Keratinocyte (primary cell): ENCODE measurements around the gene TMEM201. TPM values are rescaled to one million over a fixed set of nuclear protein-coding genes. Genes with fewer than 3 reads are reported as not detected.

Source experiments
- DNase-seq: peaks from one replicate; pipeline ENCODE4 v3.0.0-alpha.2; 2011; ENCODE audit warnings: low read depth, missing footprints, low spot score
- FAIRE-seq: peaks from 2 replicates; lab custom pipeline; 2011; peaks lifted over from hg19 to GRCh38; lab: Jason Lieb, UNC
- H2AFZ ChIP-seq: 2 replicates; pipeline ENCODE4 v1.6.0; 2012; ENCODE audit warnings: low read length, control low read depth, inconsistent platforms; ENCODE audit not compliant: control insufficient read depth
- H3K27ac ChIP-seq: 2 replicates; pipeline ENCODE4 v1.5.1; 2011; ENCODE audit warnings: low read length; ENCODE audit not compliant: control insufficient read depth, insufficient read depth
- H3K27me3 ChIP-seq: 3 replicates; pipeline ENCODE4 v1.6.0; 2011; ENCODE audit warnings: low read length; ENCODE audit not compliant: control insufficient read depth, insufficient read depth; ENCODE audit errors: extremely low read depth
- H3K36me3 ChIP-seq, 2 experiments: 2 replicates in 1 of 2; 3 replicates in 1 of 2; pipeline ENCODE4 v1.5.1; 2011; ENCODE audit warnings: low read length in 2 of 2, mild to moderate bottlenecking in 1 of 2; ENCODE audit not compliant: control insufficient read depth in 2 of 2, insufficient read depth in 2 of 2; ENCODE audit errors: extremely low read depth in 1 of 2
- H3K4me1 ChIP-seq: 3 replicates; pipeline ENCODE4 v1.5.1; 2011; ENCODE audit warnings: low read length; ENCODE audit not compliant: control insufficient read depth, insufficient read depth; ENCODE audit errors: extremely low read depth
- H3K4me2 ChIP-seq: 3 replicates; pipeline ENCODE4 v1.6.0; 2011; ENCODE audit warnings: low read depth, low read length; ENCODE audit not compliant: control insufficient read depth, insufficient read depth; ENCODE audit errors: extremely low read depth
- H3K4me3 ChIP-seq, 3 experiments: fragments of 200-600 bp in 1 of 3; sonication (generic) in 1 of 3; 2 replicates in 2 of 3; 3 replicates in 1 of 3; pipeline ENCODE4 v1.5.1; 2011 to 2016; ENCODE audit warnings: low read length in 3 of 3, mild to moderate bottlenecking in 3 of 3, control low read depth in 2 of 3, inconsistent platforms in 1 of 3, low read depth in 1 of 3, mixed read lengths in 1 of 3, mixed run types in 1 of 3, moderate library complexity in 1 of 3; ENCODE audit not compliant: control insufficient read depth in 2 of 3, insufficient read depth in 2 of 3; ENCODE audit errors: extremely low read depth in 1 of 3
- H3K79me2 ChIP-seq: 2 replicates; pipeline ENCODE4 v1.6.0; 2012; ENCODE audit warnings: low read length; ENCODE audit not compliant: control insufficient read depth, insufficient read depth
- H3K9ac ChIP-seq: 3 replicates; pipeline ENCODE4 v1.6.0; 2011; ENCODE audit warnings: low read length; ENCODE audit not compliant: control insufficient read depth, insufficient read depth; ENCODE audit errors: extremely low read depth
- H3K9me1 ChIP-seq: 3 replicates; pipeline ENCODE4 v1.6.0; 2011; ENCODE audit warnings: low read length; ENCODE audit not compliant: control insufficient read depth, insufficient read depth; ENCODE audit errors: extremely low read depth
- H3K9me3 ChIP-seq: 2 replicates; pipeline ENCODE4 v1.5.1; 2012; ENCODE audit warnings: low read depth, low read length; ENCODE audit not compliant: control insufficient read depth
- H4K20me1 ChIP-seq: 3 replicates; pipeline ENCODE4 v1.6.0; 2011; ENCODE audit warnings: low read length; ENCODE audit not compliant: control insufficient read depth, insufficient read depth; ENCODE audit errors: extremely low read depth
- CTCF ChIP-seq, 3 experiments: IDR thresholded peaks in 1 of 3; conservative IDR thresholded peaks in 1 of 3; optimal IDR thresholded peaks in 1 of 3; 2 replicates in 2 of 3; 3 replicates in 1 of 3; pipeline versions ENCODE3 to v1.5.1; 2011; ENCODE audit warnings: low read length in 3 of 3, mild to moderate bottlenecking in 3 of 3, moderate library complexity in 2 of 3, control low read depth in 1 of 3, inconsistent platforms in 1 of 3; ENCODE audit not compliant: insufficient read depth in 2 of 3; ENCODE audit errors: extremely low read depth in 1 of 3
- EZH2 ChIP-seq: IDR thresholded peaks from one replicate; pipeline ENCODE4 v1.6.1; 2012; ENCODE audit warnings: inconsistent platforms, mild to moderate bottlenecking, low read length, moderate library complexity
- dilution Hi-C: fragments of 300-500 bp; cut with MboI; formaldehyde crosslinking; loops from one replicate; pipeline ENCODE4 v1.7.0; 2020; ENCODE audit warnings: low sequenced_read_pairs; ENCODE audit not compliant: extremely low pct_ligation_motif_present
- polyA plus RNA-seq, 5 experiments: library from polyadenylated mRNA; depleted of rRNA in 3 of 5; stranded (reverse) in 3 of 5; stranded (forward) in 1 of 5; unstranded in 1 of 5; fragments of >200 nt; gene quantifications; 1 replicate in 1 of 5; 2 replicates in 3 of 5; 3 replicates in 1 of 5; pipeline versions ENCODE4 v1.2.1 to v1.2.3, GENCODE V29; 2011 to 2012; ENCODE audit warnings: missing spikeins in 2 of 5, low read depth in 1 of 5, low replicate concordance in 1 of 5

The TMEM201 gene
- polyA plus RNA-seq, 1 donor (not counting 4 experiments of a cell fraction or from before 2014, with no cell fraction given) = 1.5 TPM

DNA sequence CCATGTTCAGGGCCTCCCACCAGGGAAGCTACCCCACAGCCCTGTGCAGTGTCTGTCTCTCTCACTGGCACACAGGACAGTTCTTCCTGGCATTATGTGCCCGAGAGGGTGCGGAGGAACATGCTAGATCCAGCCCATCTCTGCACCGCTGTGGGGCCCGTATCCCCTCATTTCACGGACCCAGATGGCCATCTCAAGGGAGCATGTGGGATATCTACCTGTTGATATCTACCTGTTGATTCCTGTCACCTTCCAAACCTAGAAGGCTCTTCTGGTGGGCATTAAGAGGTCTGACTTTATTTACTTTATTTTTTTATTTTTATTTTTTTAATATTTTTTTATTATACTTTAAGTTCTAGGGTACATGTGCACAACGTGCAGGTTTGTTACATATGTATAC lies 74.5 kb downstream of the TMEM201 start:
- TF ChIP-seq EZH2 = no peak
- no peak for TF ChIP-seq CTCF (optimal IDR thresholded peaks at IDR 0.05 in 1 of 3, IDR thresholded peaks at IDR 0.05 in 1 of 3, conservative IDR thresholded peaks at IDR 0.05 in 1 of 3; ENCODE audit: extremely low read depth in 1 of 3, insufficient read depth in 2 of 3, low read length in 3 of 3)
- FAIRE-seq = no peak
- no peaks in the 10 kb centered on the region for H4K20me1 ChIP-seq
- H2AFZ ChIP-seq = no peak overlapping the region
- no peaks in the 10 kb centered on the region for H3K9me1 ChIP-seq
- no peak overlapping the region for H3K4me3 ChIP-seq
- H3K4me1 ChIP-seq = no peaks in the 10 kb centered on the region
- no peaks in the 10 kb centered on the region for H3K9me3 ChIP-seq
- H3K4me2 ChIP-seq = no peak overlapping the region
- no peak overlapping the region for H3K9ac ChIP-seq
- dilution Hi-C loops = no loop called here
- no peaks in the 10 kb centered on the region for H3K79me2 ChIP-seq
- H3K36me3 ChIP-seq = no peaks in the 10 kb centered on the region
- H3K27me3 ChIP-seq = no peaks in the 10 kb centered on the region
- DNase-seq = no peak
- H3K27ac ChIP-seq = no peak overlapping the region

Other genes with a start within 250 kb of the TMEM201 start
- gene SLC25A33, start 49.4 kb upstream of the TMEM201 start, polyA plus RNA-seq = 2.7 to 4.5 TPM (median 3.3 TPM) in 3 replicates
- gene PIK3CD, start 62.8 kb downstream of the TMEM201 start, polyA plus RNA-seq = 7.7 to 15.5 TPM (median 7.8 TPM) in 3 replicates
- gene CLSTN1, start 235.1 kb downstream of the TMEM201 start, polyA plus RNA-seq = 79.1 to 263 TPM (median 90.3 TPM) in 3 replicates